Keratinocyte (primary cell): ENCODE data around the gene OPHN1. TPM values are rescaled to one million over a fixed set of nuclear protein-coding genes. Genes with fewer than 3 reads are reported as not detected.

ENCODE experiments used
- DNase-seq: peaks from one replicate; pipeline ENCODE4 v3.0.0-alpha.2; 2011; ENCODE audit warnings: low read depth, missing footprints, low spot score
- FAIRE-seq: peaks from 2 replicates; lab custom pipeline; 2011; peaks lifted over from hg19 to GRCh38; lab: Jason Lieb, UNC
- H2AFZ ChIP-seq: 2 replicates; pipeline ENCODE4 v1.6.0; 2012; ENCODE audit warnings: low read length, control low read depth, inconsistent platforms; ENCODE audit not compliant: control insufficient read depth
- H3K27ac ChIP-seq: 2 replicates; pipeline ENCODE4 v1.5.1; 2011; ENCODE audit warnings: low read length; ENCODE audit not compliant: control insufficient read depth, insufficient read depth
- H3K27me3 ChIP-seq: 3 replicates; pipeline ENCODE4 v1.6.0; 2011; ENCODE audit warnings: low read length; ENCODE audit not compliant: control insufficient read depth, insufficient read depth; ENCODE audit errors: extremely low read depth
- H3K36me3 ChIP-seq, 2 experiments: 2 replicates in 1 of 2; 3 replicates in 1 of 2; pipeline ENCODE4 v1.5.1; 2011; ENCODE audit warnings: low read length in 2 of 2, mild to moderate bottlenecking in 1 of 2; ENCODE audit not compliant: control insufficient read depth in 2 of 2, insufficient read depth in 2 of 2; ENCODE audit errors: extremely low read depth in 1 of 2
- H3K4me1 ChIP-seq: 3 replicates; pipeline ENCODE4 v1.5.1; 2011; ENCODE audit warnings: low read length; ENCODE audit not compliant: control insufficient read depth, insufficient read depth; ENCODE audit errors: extremely low read depth
- H3K4me2 ChIP-seq: 3 replicates; pipeline ENCODE4 v1.6.0; 2011; ENCODE audit warnings: low read depth, low read length; ENCODE audit not compliant: control insufficient read depth, insufficient read depth; ENCODE audit errors: extremely low read depth
- H3K4me3 ChIP-seq, 3 experiments: fragments of 200-600 bp in 1 of 3; sonication (generic) in 1 of 3; 2 replicates in 2 of 3; 3 replicates in 1 of 3; pipeline ENCODE4 v1.5.1; 2011 to 2016; ENCODE audit warnings: low read length in 3 of 3, mild to moderate bottlenecking in 3 of 3, control low read depth in 2 of 3, inconsistent platforms in 1 of 3, low read depth in 1 of 3, mixed read lengths in 1 of 3, mixed run types in 1 of 3, moderate library complexity in 1 of 3; ENCODE audit not compliant: control insufficient read depth in 2 of 3, insufficient read depth in 2 of 3; ENCODE audit errors: extremely low read depth in 1 of 3
- H3K79me2 ChIP-seq: 2 replicates; pipeline ENCODE4 v1.6.0; 2012; ENCODE audit warnings: low read length; ENCODE audit not compliant: control insufficient read depth, insufficient read depth
- H3K9ac ChIP-seq: 3 replicates; pipeline ENCODE4 v1.6.0; 2011; ENCODE audit warnings: low read length; ENCODE audit not compliant: control insufficient read depth, insufficient read depth; ENCODE audit errors: extremely low read depth
- H3K9me1 ChIP-seq: 3 replicates; pipeline ENCODE4 v1.6.0; 2011; ENCODE audit warnings: low read length; ENCODE audit not compliant: control insufficient read depth, insufficient read depth; ENCODE audit errors: extremely low read depth
- H3K9me3 ChIP-seq: 2 replicates; pipeline ENCODE4 v1.5.1; 2012; ENCODE audit warnings: low read depth, low read length; ENCODE audit not compliant: control insufficient read depth
- H4K20me1 ChIP-seq: 3 replicates; pipeline ENCODE4 v1.6.0; 2011; ENCODE audit warnings: low read length; ENCODE audit not compliant: control insufficient read depth, insufficient read depth; ENCODE audit errors: extremely low read depth
- EZH2 ChIP-seq: IDR thresholded peaks from one replicate; pipeline ENCODE4 v1.6.1; 2012; ENCODE audit warnings: inconsistent platforms, mild to moderate bottlenecking, low read length, moderate library complexity
- dilution Hi-C: fragments of 300-500 bp; cut with MboI; formaldehyde crosslinking; loops from one replicate; pipeline ENCODE4 v1.7.0; 2020; ENCODE audit warnings: low sequenced_read_pairs; ENCODE audit not compliant: extremely low pct_ligation_motif_present
- polyA plus RNA-seq, 5 experiments: library from polyadenylated mRNA; depleted of rRNA in 3 of 5; stranded (reverse) in 3 of 5; stranded (forward) in 1 of 5; unstranded in 1 of 5; fragments of >200 nt; gene quantifications; 1 replicate in 1 of 5; 2 replicates in 3 of 5; 3 replicates in 1 of 5; pipeline versions ENCODE4 v1.2.1 to v1.2.3, GENCODE V29; 2011 to 2012; ENCODE audit warnings: missing spikeins in 2 of 5, low read depth in 1 of 5, low replicate concordance in 1 of 5
- TF ChIP-seq, protein P1 (sequence below), 3 experiments: IDR thresholded peaks in 1 of 3; conservative IDR thresholded peaks in 1 of 3; optimal IDR thresholded peaks in 1 of 3; 2 replicates in 2 of 3; 3 replicates in 1 of 3; pipeline versions ENCODE3 to v1.5.1; 2011; ENCODE audit warnings: low read length in 3 of 3, mild to moderate bottlenecking in 3 of 3, moderate library complexity in 2 of 3, control low read depth in 1 of 3, inconsistent platforms in 1 of 3; ENCODE audit not compliant: insufficient read depth in 2 of 3; ENCODE audit errors: extremely low read depth in 1 of 3

OPHN1 gene
- polyA plus RNA-seq, 1 donor (not counting 4 experiments of a cell fraction or from before 2014, with no cell fraction given), result 3.1 TPM

DNA sequence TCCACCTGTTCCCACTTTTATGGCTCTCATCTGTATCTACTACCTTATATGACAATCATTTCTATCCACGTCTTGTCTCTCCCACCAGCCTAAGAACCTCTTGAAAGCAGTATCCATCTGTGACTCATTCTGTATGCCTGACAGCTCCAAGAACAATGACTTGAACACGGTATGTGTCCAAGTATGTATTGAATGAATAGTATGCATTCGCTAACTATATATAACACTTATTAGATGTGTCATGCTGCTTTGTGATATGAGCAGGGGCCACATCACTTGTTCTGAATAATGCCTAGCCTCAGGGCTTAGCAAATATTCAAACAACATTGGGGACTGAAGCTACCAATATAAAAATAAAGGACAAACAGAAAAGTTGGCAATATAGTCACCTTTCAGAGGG, 4.9 kb downstream of the OPHN1 start:
- Histone ChIP-seq H3K9me3 (no peaks in the 10 kb centered on the region), H3K4me3 (no peak overlapping the region), H3K27me3 (no peaks in the 10 kb centered on the region), H4K20me1 (no peaks in the 10 kb centered on the region), H3K4me1 (peaks cover 16% of the 10 kb centered on the region), H3K79me2 (peaks cover 6% of the 10 kb centered on the region), H3K4me2 (peak overlapping the region; percentile 58), H3K36me3 (no peaks in the 10 kb centered on the region), H3K9ac (no peak overlapping the region), H3K9me1 (no peaks in the 10 kb centered on the region), H3K27ac (peak overlapping the region; percentile 73), H2AFZ (no peak overlapping the region)
- DNase-seq, result peak; percentile 66
- peak; percentile 62 for FAIRE-seq
- dilution Hi-C loops, result no loop called here
- TF ChIP-seq EZH2, result no peak
- TF ChIP-seq, protein P1, sequence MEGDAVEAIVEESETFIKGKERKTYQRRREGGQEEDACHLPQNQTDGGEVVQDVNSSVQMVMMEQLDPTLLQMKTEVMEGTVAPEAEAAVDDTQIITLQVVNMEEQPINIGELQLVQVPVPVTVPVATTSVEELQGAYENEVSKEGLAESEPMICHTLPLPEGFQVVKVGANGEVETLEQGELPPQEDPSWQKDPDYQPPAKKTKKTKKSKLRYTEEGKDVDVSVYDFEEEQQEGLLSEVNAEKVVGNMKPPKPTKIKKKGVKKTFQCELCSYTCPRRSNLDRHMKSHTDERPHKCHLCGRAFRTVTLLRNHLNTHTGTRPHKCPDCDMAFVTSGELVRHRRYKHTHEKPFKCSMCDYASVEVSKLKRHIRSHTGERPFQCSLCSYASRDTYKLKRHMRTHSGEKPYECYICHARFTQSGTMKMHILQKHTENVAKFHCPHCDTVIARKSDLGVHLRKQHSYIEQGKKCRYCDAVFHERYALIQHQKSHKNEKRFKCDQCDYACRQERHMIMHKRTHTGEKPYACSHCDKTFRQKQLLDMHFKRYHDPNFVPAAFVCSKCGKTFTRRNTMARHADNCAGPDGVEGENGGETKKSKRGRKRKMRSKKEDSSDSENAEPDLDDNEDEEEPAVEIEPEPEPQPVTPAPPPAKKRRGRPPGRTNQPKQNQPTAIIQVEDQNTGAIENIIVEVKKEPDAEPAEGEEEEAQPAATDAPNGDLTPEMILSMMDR (optimal IDR thresholded peaks at IDR 0.05 in 1 of 3, IDR thresholded peaks at IDR 0.05 in 1 of 3, conservative IDR thresholded peaks at IDR 0.05 in 1 of 3; ENCODE audit: extremely low read depth in 1 of 3, insufficient read depth in 2 of 3, low read length in 3 of 3), result no peak

DNA sequence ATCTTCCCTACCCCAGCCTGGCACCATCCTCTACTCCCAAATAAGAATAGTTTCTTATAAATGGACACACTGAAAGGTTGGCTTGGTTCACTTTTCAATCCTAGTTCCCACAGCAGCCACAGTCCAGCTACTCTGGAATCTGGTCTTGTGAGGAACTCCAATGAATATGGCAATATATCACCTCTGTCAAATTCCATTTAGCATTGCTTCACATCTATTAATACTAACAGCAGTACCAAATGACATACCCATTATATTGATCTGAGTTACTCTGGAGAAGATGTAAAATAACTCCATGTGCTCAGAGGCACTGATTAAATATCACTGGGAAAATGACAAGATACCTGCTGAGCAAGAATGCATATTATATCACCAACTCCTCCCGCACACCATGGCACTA, 8.6 kb downstream of the OPHN1 start:
- H3K9ac ChIP-seq, result no peak overlapping the region
- H3K9me1 ChIP-seq, result no peaks in the 10 kb centered on the region
- no peak overlapping the region for H2AFZ ChIP-seq
- H3K79me2 ChIP-seq, result peaks cover 3% of the 10 kb centered on the region
- peaks cover 11% of the 10 kb centered on the region for H3K4me1 ChIP-seq
- H3K9me3 ChIP-seq, result no peaks in the 10 kb centered on the region
- H3K27ac ChIP-seq, result no peak overlapping the region
- no peak for TF ChIP-seq EZH2
- TF ChIP-seq, protein P1 (optimal IDR thresholded peaks at IDR 0.05 in 1 of 3, IDR thresholded peaks at IDR 0.05 in 1 of 3, conservative IDR thresholded peaks at IDR 0.05 in 1 of 3; ENCODE audit: extremely low read depth in 1 of 3, insufficient read depth in 2 of 3, low read length in 3 of 3), result no peak
- H4K20me1 ChIP-seq, result no peaks in the 10 kb centered on the region
- DNase-seq, result no peak
- dilution Hi-C loops, result no loop called here
- FAIRE-seq, result no peak
- no peaks in the 10 kb centered on the region for H3K36me3 ChIP-seq
- no peaks in the 10 kb centered on the region for H3K27me3 ChIP-seq
- no peak overlapping the region for H3K4me2 ChIP-seq
- H3K4me3 ChIP-seq, result no peak overlapping the region
